Left kidney (tissue), 2 donors: ENCODE results near the gene DOK3. TPM values are rescaled to one million over a fixed set of nuclear protein-coding genes. Genes with fewer than 3 reads are reported as not detected.

ENCODE experiments used
- DNase-seq: peaks from one replicate; pipeline ENCODE4 v3.0.0-alpha.2; 2013
- polyA plus RNA-seq: library from polyadenylated mRNA; unstranded; fragments of 120-200 nt; gene quantifications from one replicate; pipeline ENCODE4 v1.2.1, GENCODE V29; 2013; ENCODE audit not compliant: insufficient read length

Gene DOK3
- polyA plus RNA-seq, 1 donor = 5.3 TPM

GRCh38 chr5:177513500-177513899 is 3.9 kb upstream of the DOK3 start:
- DNase-seq = no peak

GRCh38 chr5:177512736-177513380 is 3.2 kb upstream of the DOK3 start:
- no peak for DNase-seq

- no peak for DNase-seq
These were observed 2.4 kb upstream of the DOK3 start for GRCh38 chr5:177511796-177512675.

- no peak for DNase-seq
These were observed 1.6 kb upstream of the DOK3 start for GRCh38 chr5:177511181-177511580.

GRCh38 chr5:177510567-177511053 is 984 bp upstream of the DOK3 start:
- DNase-seq = no peak

GRCh38 chr5:177509991-177510566 is 453 bp upstream of the DOK3 start:
- no peak for DNase-seq

GRCh38 chr5:177508837-177509236 is 789 bp downstream of the DOK3 start:
- no peak for DNase-seq

GRCh38 chr5:177508221-177508611 is 1.4 kb downstream of the DOK3 start:
- no peak for DNase-seq

- DNase-seq = no peak
These were observed 1.9 kb downstream of the DOK3 start for GRCh38 chr5:177507596-177508220.

- no peak for DNase-seq
These were observed 2.5 kb downstream of the DOK3 start for GRCh38 chr5:177507165-177507564.

GRCh38 chr5:177505075-177505474 is 4.6 kb downstream of the DOK3 start:
- DNase-seq = no peak

- no peak for DNase-seq
These were observed 5.3 kb downstream of the DOK3 start for GRCh38 chr5:177504086-177505056.

- DNase-seq = no peak
These were observed 6.1 kb downstream of the DOK3 start for GRCh38 chr5:177503351-177504085.

- DNase-seq = no peak
These were observed 6.7 kb downstream of the DOK3 start for GRCh38 chr5:177502886-177503285.

GRCh38 chr5:177501874-177502678 is 7.5 kb downstream of the DOK3 start:
- DNase-seq = no peak

GRCh38 chr5:177500685-177501522 is 8.7 kb downstream of the DOK3 start:
- peak; percentile 88 for DNase-seq

GRCh38 chr5:177499842-177500241 is 9.8 kb downstream of the DOK3 start:
- DNase-seq = no peak

GRCh38 chr5:177498013-177498787 is 11.4 kb downstream of the DOK3 start:
- no peak for DNase-seq
